Superior temporal gyrus (tissue), 1 donor: ENCODE data around the gene SPATA18.
A peak's percentile ranks its signal among the peaks of the same experiment; 100 is the strongest.

Experiments
- DNase-seq: peaks from one replicate; pipeline ENCODE4 v3.0.0-alpha.2; 2016; ENCODE audit errors: extremely low spot score

The SPATA18 gene, protein sequence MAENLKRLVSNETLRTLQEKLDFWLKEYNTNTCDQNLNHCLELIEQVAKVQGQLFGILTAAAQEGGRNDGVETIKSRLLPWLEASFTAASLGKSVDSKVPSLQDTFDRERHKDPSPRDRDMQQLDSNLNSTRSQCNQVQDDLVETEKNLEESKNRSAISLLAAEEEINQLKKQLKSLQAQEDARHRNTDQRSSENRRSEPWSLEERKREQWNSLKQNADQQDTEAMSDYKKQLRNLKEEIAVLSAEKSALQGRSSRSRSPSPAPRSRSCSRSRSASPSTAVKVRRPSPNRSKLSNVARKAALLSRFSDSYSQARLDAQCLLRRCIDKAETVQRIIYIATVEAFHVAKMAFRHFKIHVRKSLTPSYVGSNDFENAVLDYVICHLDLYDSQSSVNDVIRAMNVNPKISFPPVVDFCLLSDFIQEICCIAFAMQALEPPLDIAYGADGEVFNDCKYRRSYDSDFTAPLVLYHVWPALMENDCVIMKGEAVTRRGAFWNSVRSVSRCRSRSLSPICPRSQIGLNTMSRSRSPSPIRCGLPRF

GRCh38 chr4:52051213-52051614 is at the start of gene SPATA18:
TSS of gene SPATA18 (plus strand) at chr4:52051304. CDS start at chr4:52051705, 401 bp downstream.
- no peak for DNase-seq

DNA sequence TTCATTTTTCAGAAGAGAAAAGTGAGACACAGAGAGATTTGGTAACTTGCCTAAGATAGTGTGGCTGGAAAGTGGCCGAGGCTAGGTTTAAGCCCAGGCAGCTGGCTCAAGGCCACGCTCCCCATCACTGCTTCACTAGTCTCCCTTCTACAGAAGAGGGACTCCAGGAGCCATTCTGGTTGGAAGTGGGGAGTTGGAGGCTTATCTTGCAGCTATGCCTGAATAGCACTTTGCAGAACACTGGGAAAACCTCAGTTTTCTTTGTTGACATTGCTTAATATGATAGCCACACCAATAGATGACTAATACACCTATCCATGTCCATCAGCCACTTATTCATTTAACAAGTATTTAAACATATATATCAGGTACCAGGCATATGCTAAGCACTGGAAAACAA is 49.5 kb upstream of the SPATA18 start:
- DNase-seq = no peak

GRCh38 chr4:52004414-52004813 is 46.7 kb upstream of the SPATA18 start:
- no peak for DNase-seq

DNA sequence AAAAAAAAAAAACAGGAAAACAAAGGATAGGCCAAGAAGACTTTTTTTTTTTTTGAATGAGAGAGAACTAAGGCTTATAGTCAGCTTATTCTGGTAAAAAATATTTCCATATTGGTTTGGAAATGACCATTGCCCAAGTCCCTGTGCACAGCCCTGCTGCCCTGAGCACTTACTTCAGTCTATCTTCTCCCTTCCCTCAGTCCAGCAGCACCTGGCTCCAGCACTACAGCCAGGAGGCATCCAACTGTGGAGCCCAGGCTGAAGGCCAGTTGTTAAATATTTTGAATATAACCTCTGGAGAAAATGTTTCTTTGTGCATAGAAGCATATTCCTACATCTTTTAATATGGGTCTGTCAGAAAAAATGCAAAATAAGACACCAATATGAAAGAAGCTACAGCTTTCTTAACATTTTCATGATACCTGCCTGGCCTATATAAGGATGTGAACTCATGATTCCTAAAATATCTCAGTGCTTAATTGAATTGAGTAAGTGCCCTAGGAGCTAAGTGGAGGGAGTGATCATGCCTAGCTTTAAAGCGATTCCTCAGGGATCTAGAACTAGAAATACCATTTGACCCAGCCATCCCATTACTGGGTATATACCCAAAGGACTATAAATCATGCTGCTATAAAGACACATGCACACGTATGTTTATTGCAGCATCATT is 45.4 kb upstream of the SPATA18 start:
- DNase-seq = no peak

GRCh38 chr4:52006887-52007286 is 44.2 kb upstream of the SPATA18 start:
- DNase-seq = no peak

DNA sequence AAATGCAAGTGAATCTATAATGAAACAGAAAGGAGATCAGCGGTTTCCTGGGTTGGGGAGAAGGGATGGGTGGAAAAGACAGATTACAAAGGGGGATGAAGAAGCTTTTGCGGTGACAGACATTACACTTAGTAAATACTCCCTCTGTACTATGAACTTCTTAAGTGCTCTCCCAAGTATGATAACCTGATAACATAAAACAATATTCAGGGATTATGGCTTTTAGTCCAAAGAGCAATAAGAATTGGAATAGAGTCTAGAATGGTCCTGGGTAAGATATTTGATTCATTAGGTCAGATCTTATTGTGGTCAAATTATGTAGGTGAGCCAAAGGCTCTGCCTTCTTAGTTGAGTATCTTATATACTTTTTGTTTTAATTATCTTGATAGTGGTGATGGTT is 40.1 kb upstream of the SPATA18 start:
- no peak for DNase-seq

GRCh38 chr4:52012651-52013050 is 38.5 kb upstream of the SPATA18 start:
- DNase-seq = no peak

DNA sequence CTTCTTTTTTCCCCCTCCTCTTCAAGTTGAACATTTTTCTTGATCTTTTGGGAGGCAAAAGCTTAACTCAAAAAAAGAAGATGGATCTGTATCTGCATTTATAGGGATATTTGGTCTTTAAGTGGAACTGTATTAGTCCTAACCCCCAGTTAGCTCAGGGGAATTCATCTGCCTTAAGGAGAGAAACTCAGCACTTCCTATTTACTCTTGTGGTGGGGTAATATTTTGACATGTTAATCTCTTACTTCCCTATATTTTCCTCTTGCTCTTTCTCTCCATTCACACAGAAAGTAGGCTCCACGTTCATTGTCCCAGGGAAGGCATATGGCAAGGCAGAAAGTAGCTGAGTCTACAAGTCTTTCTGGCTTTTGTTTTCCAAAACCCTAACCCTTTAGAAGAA is 36.2 kb upstream of the SPATA18 start:
- no peak for DNase-seq

DNA sequence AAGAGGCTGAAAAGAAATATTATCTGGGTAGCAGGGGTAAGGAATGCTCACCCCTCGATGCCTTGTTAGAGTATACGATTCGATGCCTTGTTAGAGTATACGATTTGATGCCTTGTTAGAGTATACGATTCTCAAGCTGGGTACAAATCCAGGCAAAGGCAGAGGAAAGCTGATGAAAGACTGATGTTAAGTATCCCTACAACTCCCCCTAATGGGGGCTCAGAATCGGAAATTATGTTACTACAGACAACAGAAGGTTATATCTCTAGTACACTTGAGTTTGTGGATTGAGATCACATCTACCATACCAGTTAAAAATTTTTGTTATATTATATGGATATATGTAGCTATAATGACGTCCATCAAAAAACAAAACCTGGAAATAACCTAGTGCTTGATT is 35.7 kb upstream of the SPATA18 start:
- DNase-seq = no peak

DNA sequence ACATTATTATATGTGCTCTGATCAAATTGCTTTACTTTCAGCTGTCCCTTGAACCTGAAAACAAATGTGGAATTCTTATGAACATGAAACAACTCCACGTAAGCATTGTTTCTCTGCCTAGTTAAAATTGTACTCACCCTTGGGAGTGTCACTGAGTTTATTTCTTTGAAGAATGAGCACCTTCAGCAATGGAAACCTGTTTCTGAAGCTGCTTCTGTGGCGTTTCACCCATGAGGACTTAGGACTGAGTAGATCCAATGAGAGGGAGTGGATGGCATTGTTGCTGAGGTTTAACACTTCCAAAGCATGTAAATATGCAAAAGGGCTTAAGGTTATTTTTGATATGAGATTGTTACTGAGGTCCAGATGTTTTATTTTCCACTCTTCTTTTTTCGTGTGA is 34.1 kb upstream of the SPATA18 start:
- DNase-seq = no peak

- no peak for DNase-seq
These were observed 33.3 kb upstream of the SPATA18 start for GRCh38 chr4:52017814-52018213.

- DNase-seq = no peak
These were observed 31.0 kb upstream of the SPATA18 start, which contains the start of gene LRRC66 for GRCh38 chr4:52019936-52020657. TSS of gene LRRC66 (minus strand) at chr4:52020363. CDS start at chr4:52017613, 2,750 bp downstream.

- DNase-seq = no peak
These were observed 22.1 kb upstream of the SPATA18 start for GRCh38 chr4:52028970-52029369.

GRCh38 chr4:52032005-52032404 is 19.1 kb upstream of the SPATA18 start:
- DNase-seq = no peak

- no peak for DNase-seq
These were observed 15.9 kb upstream of the SPATA18 start for GRCh38 chr4:52035190-52035589.

DNA sequence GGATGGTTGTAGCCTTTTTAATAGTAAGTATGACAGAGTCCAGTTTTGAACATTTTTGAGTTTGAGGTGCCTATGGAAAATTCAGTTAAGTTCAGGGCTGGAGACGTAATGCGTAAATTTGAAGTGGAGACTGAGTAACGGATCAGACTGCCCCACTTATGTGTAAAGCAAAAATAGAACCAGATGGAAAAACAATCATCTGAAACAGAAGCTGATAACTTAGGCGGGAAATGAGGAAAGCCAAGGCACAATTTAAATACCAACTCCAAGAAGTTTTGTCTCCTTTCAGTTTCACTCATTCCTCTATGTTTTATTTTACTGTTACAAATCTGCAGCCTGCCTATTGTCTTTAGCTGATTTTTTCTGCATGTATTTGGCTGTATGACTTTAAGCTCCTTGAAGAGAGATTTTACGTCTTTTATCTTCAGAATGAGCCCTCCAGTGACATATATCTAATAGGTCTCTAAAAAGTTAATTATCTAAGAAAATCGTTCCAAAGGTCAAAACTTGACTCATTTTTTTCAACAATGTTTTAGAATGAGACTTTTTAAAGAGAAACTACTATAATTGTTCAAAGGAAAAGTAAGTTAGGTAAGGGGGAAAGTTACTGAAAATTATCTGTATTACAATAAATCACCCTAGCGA is 14.1 kb upstream of the SPATA18 start:
- DNase-seq = no peak

GRCh38 chr4:52037689-52038102 is 13.4 kb upstream of the SPATA18 start:
- DNase-seq = peak; percentile 56

DNA sequence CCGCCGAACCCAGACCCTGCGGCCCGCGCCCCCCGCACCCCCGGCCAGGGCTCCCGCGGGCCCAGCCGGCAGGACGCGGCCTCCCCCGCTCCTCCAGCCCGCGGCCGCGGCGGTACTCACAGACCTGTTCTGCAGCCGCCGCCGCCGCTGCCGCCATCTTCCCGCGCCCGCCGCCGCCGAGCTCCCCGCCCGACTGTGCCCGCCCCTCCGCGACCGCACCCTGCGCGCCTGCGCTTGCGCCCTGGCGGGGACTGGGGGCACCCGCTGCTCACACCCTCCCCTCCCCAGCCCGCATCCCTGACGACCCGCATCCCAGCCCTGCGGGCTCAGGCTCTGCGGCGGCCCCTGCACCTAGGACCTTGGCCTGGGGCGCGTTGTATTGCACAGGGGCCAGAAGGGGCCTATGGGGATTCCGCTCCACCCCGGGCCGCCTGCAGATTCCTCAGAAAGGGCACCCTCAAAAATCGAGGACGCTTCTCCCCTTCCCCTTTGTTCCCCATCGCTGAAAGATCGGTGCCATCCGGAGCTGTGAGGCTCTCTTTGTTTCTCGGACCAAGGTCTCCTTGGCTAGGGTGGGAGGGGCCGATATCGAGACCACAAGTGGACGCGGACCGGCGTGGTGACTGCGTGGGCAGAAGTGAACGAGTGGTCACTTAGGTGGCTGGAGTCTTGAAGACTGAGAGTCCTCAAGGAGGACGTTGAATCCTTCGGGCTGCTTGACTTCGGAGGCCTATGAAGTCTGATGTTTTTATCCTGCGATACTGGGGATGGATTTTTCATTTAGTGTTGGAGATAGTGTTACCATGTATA is 12.8 kb upstream of the SPATA18 start, which contains the start of gene SGCB:
Gene SGCB (minus strand): TSS at position 197 of the 810 bp plus-strand sequence. CDS start 40 bp downstream, at position 157.
- peak; percentile 72 for DNase-seq

GRCh38 chr4:52045028-52045427 is 6.1 kb upstream of the SPATA18 start:
- no peak for DNase-seq

GRCh38 chr4:52049266-52049665 is 1.8 kb upstream of the SPATA18 start:
- DNase-seq = no peak
